ENCODE data around the gene PLA1A. TPM values are rescaled to one million over a fixed set of nuclear protein-coding genes. Genes with fewer than 3 reads are reported as not detected.
A peak's percentile ranks its signal among the peaks of the same experiment; 100 is the strongest.

PLA1A gene
- total and polyA plus RNA-seq, 2 of the 4 experiments (the other 2 are of a cell fraction): not detected

- dilution Hi-C loops (cut with HindIII; ENCODE audit: low sequenced_read_pairs, unreplicated experiment) (no loop called here), intact Hi-C loops (cut with micrococcal nuclease) (no loop called here), in situ Hi-C loops (cut with MboI; ENCODE audit: low sequenced_read_pairs) (loop anchor here (25.0 kb wide), 1 partner anchor 708 kb away; no protein-coding TSS in a partner anchor)
- no peaks in the 10 kb centered on the region for H3K36me3 ChIP-seq (ENCODE audit: control insufficient read depth, insufficient read depth, low read length)
- H3K18ac ChIP-seq (ENCODE audit: low read depth, low read length): no peak overlapping the region
- TF ChIP-seq RFX5 (IDR thresholded peaks at IDR 0.05; ENCODE audit: low read depth, low read length) (no peak), CHD1 (IDR thresholded peaks at IDR 0.05; ENCODE audit: low read depth, low read length) (no peak), POLR2A (IDR thresholded peaks at IDR 0.05; ENCODE audit: low read depth, low read length) (no peak), CTCF (conservative IDR thresholded peaks at IDR 0.05; ENCODE audit: low read depth, low read length) (no peak), ELK1 (IDR thresholded peaks at IDR 0.05; ENCODE audit: borderline replicate concordance, low read depth, low read length) (no peak), CEBPB (IDR thresholded peaks at IDR 0.05; ENCODE audit: low read depth, low read length) (no peak), USF2 (IDR thresholded peaks at IDR 0.05; ENCODE audit: low read depth, low read length) (no peak), MAFK (IDR thresholded peaks at IDR 0.05; ENCODE audit: low read depth, low read length) (no peak), SMC3 (IDR thresholded peaks at IDR 0.05; ENCODE audit: low read depth, low read length) (no peak), BHLHE40 (IDR thresholded peaks at IDR 0.05; ENCODE audit: low read depth, low read length) (no peak), RAD21 (IDR thresholded peaks at IDR 0.05; ENCODE audit: low read length) (no peak), MXI1 (IDR thresholded peaks at IDR 0.05; ENCODE audit: borderline replicate concordance, low read depth, low read length) (no peak), RCOR1 (IDR thresholded peaks at IDR 0.05; ENCODE audit: insufficient replicate concordance, low read length) (no peak), FOS (IDR thresholded peaks at IDR 0.05; ENCODE audit: low read depth, low read length) (no peak), MAZ (IDR thresholded peaks at IDR 0.05; ENCODE audit: borderline replicate concordance, low read depth, low read length) (no peak), NFE2L2 (IDR thresholded peaks at IDR 0.05; ENCODE audit: low read depth, low read length) (no peak)
- H3K27me3 ChIP-seq (ENCODE audit: control insufficient read depth, insufficient read depth, low read length): peaks cover 28% of the 10 kb centered on the region
- H3K4me1 ChIP-seq (ENCODE audit: control insufficient read depth, insufficient read depth, low read length): no peaks in the 10 kb centered on the region
- H3K4ac ChIP-seq (ENCODE audit: low read depth, low read length): no peak overlapping the region
- H3K9ac ChIP-seq (ENCODE audit: low read depth, low read length): no peak overlapping the region
- H2AK5ac ChIP-seq (ENCODE audit: low read depth, low read length): no peak overlapping the region
- no peak overlapping the region for H3K56ac ChIP-seq (ENCODE audit: extremely low read depth, insufficient read depth, low read length)
- CTCF ChIA-PET: no interaction called here
- ATAC-seq (ENCODE audit: low read depth) (no peak), DNase-seq (no peak)
- H4K91ac ChIP-seq (ENCODE audit: insufficient read depth, low read depth, low read length): no peak overlapping the region
- no peaks in the 10 kb centered on the region for H3K9me1 ChIP-seq (ENCODE audit: insufficient read depth, low read length)
- H4K5ac ChIP-seq (ENCODE audit: low read depth, low read length): no peak overlapping the region
- H4K20me1 ChIP-seq (ENCODE audit: insufficient read depth, low read length): no peaks in the 10 kb centered on the region
- H3K4me3 ChIP-seq (ENCODE audit: insufficient read depth, low read depth, low read length): no peak overlapping the region
- H2BK5ac ChIP-seq (ENCODE audit: low read depth, low read length, poor library complexity, severe bottlenecking): no peak overlapping the region
- no peak overlapping the region for H3K23ac ChIP-seq (ENCODE audit: low read depth, low read length)
- no peak overlapping the region for H2BK20ac ChIP-seq (ENCODE audit: low read depth, low read length)
- no peak overlapping the region for H2BK120ac ChIP-seq (ENCODE audit: low read depth, low read length)
- no peak overlapping the region for H3K14ac ChIP-seq (replicated peaks; ENCODE audit: low read depth, low read length)
- H3K79me1 ChIP-seq (ENCODE audit: low read depth in 1 of 2, low read length in 2 of 2): no peaks in the 10 kb centered on the region
- no TSS peak for BruUV-seq (replicated peaks)
- 75% methylated on average over 4 of the region's 7 CpGs; no CpG with 5 or more reads in 1 of the 2 experiments for WGBS, 2 experiments (ENCODE audit: extremely low coverage in 2 of 2, insufficient read length in 1 of 2)
- no peak overlapping the region for H4K8ac ChIP-seq (ENCODE audit: low read depth in 2 of 2, low read length in 2 of 2)
- H2AK9ac ChIP-seq (replicated peaks; ENCODE audit: low read depth, low read length, poor library complexity): no peak overlapping the region
- H3K4me2 ChIP-seq (ENCODE audit: low read depth, low read length): peak overlapping the region; percentile 59; the same call in 1 of the 2 replicates
- H2BK15ac ChIP-seq (ENCODE audit: low read depth, low read length): no peak overlapping the region
- H3K27ac ChIP-seq (ENCODE audit: insufficient read depth, low read length): no peak overlapping the region
- POLR2A ChIA-PET (ENCODE audit: unreplicated experiment): no interaction called here
- no peak overlapping the region for H2AFZ ChIP-seq (replicated peaks; ENCODE audit: low read length, poor library complexity)
- no peaks in the 10 kb centered on the region for H3K9me3 ChIP-seq (ENCODE audit: control insufficient read depth, insufficient read depth, low read length)
Observed at GRCh38 chr3:119595639-119596334, 1.9 kb upstream of the PLA1A start.

Measured in IMR-90 (cell line).